HS-27A (cell line): ENCODE data around the gene DYNAP.

Experiments
- DNase-seq: peaks from one replicate; pipeline ENCODE4 v3.0.0-alpha.2; 2012; ENCODE audit warnings: low read depth, missing footprints

Gene DYNAP, protein sequence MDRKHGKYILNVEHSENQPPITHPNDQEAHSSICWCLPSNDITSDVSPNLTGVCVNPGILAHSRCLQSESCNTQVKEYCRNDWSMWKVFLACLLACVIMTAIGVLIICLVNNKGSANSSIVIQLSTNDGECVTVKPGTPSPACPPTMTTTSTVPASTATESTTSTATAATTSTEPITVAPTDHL

DNA sequence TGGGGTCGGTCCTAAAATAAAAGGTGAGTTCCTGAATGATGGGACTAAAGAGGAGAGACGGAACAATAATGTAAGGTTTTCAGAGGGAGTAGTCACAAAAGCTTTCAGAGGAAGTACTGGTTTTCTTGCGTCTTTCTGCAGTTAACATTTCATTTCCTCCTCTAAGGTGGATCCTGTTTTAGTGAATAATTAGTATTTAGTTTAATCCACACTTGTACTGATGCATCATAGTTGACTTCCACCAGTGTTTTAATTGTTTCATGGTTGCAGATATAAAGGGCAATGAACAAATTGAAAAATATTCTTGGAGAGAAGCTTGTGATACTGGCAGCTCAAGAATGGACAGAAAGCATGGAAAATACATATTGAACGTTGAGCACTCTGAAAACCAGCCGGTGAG lies at the start of gene DYNAP:
DYNAP (plus strand) TSS at position 301 of the 400 bp plus-strand sequence; CDS start at position 339, 38 bp downstream.
- no peak for DNase-seq

DNA sequence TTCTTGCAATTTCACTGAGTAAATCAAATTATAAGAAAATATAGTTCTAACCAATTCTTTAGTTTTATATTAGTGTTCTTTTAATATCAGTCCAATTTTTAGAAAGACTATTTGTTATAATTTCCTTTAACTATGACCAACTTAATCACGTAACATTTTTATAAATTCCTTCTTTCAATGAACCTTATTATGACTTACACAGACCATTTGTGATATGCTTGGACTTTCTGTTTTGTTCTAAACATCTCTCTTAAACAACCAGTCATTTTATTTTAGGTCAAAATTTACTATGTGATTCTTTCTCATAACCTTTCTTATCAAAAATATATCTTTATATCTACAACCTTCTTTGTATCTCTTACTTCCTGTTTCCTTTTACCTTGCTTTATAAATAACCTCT lies 39.5 kb upstream of the DYNAP start:
- no peak for DNase-seq

DNA sequence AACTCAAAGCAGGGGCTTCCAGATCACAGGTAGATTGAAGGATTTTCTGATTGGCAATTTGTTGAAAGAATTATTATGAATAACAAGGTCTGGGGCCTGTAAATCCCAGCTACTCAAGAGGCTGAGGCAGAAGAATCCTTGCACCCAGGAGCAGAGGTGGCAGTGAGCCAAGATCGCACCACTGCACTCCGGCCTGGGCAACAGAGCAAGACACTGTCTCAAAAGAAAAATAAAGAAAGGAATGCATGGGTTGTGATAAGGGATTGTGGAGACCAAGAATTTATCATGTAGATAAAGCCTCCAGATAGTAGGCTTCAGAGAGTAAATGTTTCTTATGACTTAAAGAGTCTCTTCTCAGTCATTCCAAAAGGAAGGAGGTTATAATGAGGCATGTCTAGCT lies 35.8 kb upstream of the DYNAP start:
- no peak for DNase-seq

DNA sequence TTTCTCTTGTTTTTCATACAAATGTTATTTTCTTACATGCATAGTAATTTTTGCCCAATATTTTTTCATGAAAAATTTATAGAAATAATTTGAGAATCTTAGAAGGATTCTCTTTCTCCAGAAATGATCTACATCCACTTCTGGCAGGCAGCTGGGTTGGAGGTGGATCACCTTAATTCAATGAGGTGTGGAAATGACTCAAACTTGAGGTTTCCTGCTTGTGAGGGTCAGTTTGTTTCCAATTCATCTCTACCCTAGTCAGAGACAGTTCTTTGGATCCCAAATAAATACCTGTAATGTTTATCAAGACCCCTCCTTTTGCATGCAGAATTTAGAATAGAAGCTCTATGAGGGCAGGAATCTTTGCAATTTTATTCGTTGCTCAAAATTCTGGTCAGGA lies 35.0 kb upstream of the DYNAP start:
- no peak for DNase-seq

DNA sequence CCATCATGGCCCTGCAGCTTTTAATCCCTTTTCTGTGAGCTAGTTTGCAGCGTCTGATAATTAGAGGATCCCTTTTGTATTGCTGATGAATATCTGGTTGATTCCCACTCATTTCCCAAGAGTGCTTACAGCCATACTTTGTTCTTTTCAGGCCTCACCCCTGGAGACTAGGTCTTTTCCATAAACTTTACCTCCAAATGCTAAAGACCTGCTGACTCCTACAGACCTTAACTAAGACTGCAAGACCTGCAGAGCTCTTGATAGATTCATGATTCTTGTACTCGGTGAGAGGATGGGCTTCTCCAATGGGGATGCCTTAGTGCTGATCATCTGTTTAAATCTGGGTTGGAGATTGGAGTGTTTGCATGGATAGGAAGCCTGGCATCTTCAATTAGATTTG lies 33.1 kb upstream of the DYNAP start:
- no peak for DNase-seq

DNA sequence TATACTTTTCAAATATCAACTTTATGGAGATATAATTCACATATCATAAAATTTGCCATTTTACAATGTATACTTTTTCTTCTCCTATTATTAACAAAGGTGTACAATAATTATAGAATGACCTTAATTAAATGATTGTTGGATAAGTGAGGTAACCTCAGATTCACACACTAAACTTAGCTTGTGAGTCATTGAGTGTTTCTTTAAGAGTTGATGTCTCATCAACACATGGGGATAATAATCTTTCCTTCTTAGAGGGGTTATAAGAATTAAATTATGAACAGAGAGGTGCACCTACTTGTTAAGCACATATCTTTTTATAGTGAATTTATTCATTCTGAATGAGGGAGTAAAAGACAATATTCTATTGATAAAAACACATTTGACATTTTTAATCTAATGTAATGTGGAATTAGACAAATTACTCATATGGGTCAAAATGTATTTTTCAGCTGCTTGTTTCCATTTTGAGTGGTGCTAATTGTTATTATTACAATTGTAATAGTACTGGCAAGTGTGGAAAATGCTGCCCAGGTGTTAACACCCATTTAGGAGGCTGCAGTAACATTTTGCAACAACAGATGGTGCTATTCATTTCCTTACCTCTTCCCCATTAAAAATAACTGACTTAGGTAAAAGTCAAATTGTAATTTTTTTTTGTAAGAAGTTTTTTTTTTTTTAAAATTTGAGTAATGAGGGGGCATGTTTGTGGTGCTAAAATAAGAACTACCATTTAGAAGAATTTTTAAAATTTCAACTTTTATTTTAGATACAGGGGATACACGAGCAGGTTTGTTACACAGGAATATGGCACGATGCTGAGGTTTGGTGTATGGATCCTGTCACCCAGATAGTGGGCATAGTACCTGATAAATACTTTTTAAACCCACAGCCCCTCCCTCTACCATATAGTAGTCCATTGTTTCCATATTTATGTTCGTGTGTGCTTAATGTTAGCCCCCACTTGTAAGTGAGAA lies 32.1 kb upstream of the DYNAP start:
- DNase-seq: peak; percentile 3

DNA sequence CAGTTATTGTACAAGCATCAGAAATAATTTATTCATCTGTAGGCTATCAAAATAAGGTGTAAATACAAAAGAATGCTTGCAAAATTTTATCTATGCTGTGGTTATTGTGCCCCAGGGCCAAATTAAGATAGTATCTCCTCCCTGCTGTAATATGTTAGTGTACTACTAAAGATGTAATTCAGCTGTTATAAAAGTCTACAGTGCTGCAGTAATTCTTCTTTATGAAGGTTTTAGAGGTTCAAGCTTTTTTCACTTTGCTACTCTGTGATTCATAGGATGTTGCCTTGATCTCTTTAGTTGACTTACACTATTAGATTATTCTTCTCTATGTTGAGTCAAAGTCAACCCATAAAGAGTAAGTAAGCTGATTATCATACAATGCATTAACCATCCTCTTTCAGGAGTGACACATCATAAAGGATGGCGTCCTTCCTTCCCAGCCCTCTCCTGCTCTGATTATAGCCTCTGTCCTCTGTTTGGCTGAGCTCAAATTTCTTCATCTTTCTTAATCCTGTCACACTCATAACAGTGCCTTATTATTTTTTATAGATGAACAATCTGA lies 29.3 kb upstream of the DYNAP start:
- no peak for DNase-seq

DNA sequence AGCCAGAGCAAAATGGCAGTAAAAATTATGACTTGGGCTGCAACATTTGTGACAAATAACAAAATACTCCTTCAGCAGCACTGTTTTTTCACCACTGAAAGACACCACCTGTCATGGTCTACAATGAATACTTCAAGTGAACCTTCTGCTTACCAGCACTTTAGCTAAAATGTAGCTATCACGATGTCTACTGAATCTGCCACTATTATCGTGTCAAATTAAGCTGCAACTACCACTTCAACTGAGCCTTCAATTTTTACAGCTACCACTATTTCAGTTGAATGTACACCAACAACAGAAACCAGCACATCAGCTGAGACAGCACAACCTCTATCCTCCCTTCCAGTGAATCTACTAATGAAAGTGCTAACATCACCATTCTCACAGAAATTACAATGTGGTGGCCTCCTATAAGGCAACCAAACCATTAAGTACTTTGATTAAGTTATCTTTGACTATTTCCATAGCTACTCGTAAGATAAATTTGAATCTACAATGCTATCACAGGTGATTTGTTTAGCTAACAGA lies 10.8 kb upstream of the DYNAP start:
- no peak for DNase-seq

DNA sequence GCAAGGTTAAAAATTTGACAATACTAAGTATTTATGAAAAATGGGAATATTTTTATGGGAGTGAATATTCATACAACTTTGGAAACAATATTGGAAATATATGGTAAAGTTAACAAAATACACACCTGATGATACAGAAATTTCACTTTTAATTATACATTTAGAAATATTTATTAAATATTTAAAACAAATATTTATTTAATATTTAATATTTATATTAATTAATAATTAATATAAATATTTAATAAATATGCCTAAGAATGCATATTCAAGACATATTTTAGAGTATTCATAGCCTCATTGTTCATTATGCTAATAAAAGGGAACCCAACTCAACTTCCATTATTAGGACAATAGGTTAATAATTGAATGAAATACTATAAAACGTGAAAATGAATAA lies 7.0 kb upstream of the DYNAP start:
- DNase-seq: no peak

DNA sequence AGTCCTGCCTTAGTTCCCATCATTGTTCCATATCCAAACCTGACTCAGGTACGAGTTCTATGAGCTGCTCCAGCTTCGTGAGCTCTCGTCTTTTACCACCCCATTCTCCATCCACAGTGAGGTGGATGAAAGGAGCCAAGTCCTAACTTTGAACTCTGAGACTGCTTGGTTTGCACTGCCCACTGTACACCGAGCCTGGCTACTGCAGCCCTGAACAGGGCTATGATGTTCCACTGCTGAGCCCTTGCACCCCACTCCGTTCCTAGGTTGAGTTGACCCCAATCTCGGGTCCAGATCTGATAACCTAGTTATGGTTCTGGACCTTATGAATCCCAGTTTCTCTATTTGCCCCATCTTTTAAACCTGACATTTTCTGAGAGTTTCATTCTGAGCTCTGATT lies 5.3 kb upstream of the DYNAP start:
- DNase-seq: no peak

DNA sequence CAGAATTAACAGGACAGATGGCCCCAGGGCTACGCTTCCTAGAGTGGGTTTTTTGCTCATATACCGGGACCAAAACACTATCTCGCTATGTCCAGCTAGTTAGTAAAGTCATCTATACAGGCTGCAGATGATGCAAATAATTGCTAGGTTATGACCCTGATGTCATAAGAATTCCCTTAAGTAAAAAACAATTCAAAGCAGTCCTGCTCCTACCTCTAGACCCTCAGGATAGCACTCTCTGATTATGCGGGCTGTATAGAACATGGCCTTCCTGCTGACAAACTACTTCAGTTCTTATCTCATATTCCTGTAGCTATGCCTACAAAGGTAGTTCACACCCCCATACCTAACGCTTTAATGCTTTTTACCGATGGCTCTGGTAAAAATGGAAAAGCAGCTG lies 13.2 kb downstream of the DYNAP start:
- no peak for DNase-seq

DNA sequence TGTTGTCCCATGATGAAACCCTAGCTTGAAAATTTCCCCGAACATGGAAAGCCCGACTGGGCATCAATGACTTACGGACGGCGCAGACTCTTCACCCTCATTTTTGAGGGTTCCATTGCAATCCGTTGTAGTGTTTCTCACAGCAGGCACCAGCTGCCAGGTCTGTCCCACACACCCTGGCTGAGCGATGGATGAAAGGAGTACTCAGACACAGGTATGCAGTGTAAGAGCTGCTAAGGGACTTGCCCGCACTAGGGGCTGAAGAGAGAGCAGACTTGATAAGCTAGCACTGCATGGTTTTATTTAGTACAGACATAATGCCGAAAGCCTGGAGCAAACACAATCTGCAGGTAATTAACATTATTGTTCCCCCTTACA lies 15.8 kb downstream of the DYNAP start:
- DNase-seq: no peak

DNA sequence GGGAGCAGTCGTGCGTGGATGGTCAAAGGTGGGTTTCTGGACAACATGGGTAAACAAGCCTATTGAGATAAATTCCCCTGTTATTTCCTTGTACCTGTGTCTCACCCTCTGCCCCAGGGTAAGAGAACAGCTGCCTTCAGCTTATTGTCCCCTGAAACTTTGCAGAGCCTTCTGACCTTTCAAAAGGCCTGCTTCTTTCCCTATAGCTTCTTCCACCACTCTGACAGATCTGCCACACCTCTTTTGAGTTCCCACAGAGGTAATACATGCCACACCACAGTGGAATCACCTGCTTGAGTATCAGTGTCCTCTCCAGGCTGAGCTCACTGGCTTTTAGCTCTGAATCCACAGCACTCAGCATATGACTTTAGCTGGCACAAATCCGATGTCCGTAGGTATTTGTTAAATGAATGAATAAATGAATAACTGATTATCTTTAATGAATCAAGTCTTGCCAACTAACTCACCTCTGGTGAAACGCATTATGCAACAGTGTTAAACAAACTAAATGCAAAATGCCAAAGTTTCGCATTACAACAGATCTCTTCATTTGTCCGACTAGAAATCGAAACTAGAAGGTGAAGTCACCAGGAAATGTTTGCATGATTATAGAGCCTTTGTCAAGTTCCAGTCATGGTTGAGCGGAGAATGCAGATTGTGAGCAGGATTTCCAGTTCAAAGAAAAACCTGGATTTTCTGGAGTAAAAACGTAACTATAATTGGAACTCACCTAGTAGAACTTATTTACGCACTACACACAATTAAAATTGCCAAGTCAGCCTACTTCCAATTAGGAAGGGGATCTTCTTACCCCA lies 16.4 kb downstream of the DYNAP start:
- DNase-seq: no peak

DNA sequence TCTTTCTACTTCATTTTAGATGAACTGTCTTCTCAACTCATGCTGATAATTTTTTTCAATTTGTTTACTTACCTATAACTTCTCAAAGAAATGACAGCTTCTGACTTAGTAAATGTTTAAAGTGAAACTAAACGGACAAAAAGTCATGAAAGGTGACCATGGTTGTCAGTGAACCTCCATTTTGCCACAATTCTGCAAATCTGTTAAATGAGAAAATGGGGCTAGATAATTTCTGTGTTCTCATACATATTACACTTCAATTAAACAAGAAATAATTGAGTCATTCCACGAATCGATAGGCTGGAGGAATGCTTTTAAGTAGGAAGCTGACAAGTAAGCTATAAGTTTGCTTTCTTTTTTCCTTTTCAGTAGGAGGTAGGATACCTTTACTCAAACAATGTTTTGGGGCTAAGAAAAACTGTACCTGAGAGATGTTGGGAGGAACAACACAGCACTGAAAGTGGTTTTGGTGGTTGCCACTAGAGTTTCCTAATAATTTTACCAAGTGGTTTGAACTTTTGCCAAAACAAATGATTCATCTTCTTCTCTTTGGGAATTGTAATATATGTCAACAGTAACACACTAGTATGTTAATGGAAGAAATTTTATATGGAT lies 17.1 kb downstream of the DYNAP start:
- no peak for DNase-seq

DNA sequence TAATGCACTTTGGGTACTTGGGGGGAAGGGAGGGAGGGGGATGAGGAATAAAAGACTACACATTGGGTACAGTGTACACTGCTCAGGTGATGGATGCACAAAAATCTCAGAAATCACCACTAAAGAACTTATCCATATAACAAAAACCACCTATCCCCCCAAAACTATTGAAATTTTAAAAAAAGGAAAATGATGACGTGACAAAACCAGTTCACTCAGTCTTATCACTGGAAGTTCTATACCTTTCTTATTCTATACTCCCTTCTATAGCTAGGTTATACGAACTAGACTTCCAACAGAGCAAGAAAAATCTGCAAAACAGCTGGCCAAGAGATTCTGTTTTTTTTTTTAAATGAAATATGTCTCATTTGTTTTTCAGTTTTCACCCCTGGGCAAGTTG lies 20.8 kb downstream of the DYNAP start:
- DNase-seq: no peak

DNA sequence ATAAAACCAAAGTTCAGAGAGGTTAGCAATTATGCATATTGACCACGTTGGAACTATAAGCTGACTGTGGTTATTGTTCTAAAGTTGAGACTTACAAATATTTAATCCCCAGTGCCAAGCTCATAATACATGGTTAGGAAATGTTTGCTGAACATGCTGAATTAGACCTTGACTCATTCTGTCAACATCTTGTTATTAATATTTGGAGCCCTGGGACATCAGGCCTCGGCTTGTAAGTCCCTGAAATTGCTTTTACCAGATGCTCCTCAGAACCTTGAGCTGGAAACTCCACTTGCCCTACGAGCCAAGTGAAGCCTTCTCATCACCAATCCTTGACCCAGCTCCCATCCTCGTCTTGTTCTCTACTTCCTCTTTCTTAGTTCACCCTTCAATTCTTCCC lies 21.2 kb downstream of the DYNAP start:
- no peak for DNase-seq

DNA sequence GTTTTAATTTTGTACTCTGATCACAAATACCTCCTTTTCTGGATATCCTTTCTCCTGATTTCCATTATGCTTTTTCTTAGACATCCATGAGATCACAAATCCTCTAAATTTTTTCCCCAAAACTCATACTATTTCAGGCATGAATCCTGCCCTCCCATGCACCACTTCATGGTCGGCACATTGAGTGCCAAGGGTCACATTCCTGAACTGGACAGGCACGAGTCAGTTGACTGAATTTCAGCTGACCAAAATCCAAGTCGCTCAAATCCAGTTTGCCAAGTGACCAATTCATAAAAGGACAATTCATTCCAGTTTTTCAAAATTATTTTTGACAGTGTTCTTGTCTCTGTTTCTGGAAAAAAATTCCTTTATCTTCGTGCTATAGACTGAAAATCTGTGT lies 22.1 kb downstream of the DYNAP start:
- DNase-seq: no peak

DNA sequence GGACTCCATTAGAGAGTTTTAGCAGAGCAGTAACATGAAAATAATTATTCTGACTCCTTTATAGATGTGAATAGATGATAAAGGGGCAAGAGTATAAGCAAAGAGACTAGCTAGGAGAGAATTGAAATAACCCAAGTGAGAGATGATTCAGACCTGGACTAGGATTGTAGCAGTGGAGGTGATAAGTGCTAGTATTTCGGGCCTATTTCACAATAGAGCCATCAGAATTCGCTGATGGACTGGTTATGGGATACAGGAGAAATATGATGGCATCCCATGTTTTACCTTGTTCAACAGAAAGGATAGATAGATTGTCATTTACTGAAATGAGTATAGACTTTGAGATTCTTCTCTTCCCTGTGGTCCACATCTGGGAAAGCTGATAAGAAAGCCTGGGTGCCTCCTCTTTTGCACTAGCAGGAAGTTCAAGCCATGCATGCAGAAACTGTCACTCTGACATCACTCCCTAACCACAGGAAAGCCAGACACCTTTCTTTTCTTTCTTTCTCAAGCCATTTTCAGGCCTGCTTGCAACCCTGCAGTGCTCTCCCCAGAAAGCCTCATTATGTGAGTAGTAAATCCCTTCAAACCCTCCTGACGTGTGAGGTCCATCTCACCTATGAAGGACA lies 25.3 kb downstream of the DYNAP start:
- no peak for DNase-seq

DNA sequence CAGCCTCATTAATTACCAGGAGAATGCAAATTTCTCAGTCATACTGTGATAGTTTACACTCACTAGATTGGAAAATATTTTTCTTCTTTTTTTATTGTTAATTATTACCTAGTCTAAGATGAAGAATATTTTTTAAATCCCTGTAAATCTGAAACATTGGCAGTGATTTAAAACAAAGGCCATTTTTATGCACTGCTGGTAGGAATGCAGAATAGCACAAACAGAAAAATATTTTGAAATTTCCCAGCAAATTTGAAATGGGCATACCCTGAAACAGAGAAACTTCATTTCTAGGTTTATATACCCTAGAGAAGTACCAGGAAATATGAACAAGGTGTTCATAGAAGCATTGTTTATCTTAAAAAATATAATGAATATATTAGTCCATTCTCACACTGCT lies 31.0 kb downstream of the DYNAP start:
- DNase-seq: no peak

DNA sequence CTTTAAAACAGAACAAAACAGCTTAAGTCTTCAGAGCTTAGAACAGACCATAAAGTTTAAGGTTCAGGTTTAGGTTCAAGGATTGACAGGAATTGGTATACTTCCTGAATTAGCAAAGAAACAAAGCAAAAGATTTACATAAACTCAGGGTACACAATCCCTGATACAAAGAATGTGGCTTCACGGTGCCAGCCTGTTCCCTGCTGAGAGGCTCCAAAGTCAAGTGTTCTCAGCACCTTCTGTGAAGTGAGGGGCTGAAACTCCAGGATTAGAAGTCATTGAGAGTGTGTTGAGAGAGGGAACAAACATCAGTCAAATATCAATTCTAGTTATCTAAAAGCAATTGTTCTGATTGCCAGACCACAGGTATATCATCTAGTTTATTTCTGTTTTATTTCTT lies 35.7 kb downstream of the DYNAP start:
- no peak for DNase-seq

DNA sequence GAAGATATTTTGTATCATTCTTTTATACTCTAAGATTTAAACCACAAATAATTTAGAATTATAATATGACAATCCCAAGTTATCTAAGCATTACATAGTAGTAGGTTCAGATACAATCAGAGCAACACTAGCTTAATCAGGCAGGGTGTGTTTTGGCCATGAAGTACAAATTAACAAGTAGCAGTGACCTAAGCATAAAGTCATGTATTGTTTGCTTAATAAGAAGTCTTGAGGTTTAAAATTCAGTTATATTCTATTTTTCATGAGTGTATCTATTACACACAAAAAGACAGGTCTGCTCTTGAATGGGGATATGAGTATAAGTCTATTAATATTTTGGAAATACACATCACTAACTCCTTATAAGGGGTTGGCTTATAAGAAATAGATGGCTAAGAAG lies 39.9 kb downstream of the DYNAP start:
- DNase-seq: no peak
